Suppressor macrophage treated with lipopolysaccharide for 1 hour (primary cell): ENCODE data around the gene LIN7A.

Source experiments
- DNase-seq, 3 donors: peaks; one replicate each; pipeline ENCODE4 v3.0.0-alpha.2; 2020 to 2022

LIN7A gene

DNA sequence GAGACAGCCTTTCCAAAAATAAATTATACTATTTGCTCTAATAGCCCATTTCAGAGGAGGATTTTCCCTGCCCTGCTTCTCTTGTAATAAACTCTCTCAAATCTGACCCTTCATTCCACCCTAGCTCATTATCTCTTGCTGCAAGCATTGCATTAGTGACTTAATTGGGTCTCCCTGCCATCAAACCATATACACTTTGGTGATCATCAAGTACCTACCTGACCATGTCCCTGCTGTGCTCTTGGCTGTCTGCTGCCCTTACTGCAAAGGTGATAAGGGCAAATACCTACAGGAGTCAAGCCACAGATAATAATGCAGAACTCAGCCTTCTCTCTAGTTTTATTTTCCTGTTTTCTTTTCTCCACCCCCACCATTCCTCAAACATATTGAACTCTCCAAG lies 88.4 kb downstream of the LIN7A start:
- no peak for DNase-seq

DNA sequence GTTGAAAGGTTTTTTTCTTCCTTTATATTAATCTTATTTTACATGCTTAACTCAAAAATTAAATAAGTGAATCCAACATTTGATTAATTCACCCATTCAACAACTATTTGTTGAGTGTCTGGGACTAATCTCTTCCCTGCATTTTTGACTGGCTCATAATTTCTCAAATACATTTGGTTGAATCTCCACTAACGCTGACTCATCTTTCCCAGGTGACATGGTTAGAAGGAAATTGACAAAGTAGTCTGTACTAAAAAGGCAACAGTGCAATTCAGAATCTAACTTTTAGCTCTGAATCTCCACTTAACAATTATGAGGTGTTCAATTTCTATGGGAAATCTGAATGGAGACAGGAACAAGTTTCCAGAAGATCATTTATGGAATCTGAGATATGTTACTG lies 88.9 kb downstream of the LIN7A start:
- DNase-seq, result no peak

DNA sequence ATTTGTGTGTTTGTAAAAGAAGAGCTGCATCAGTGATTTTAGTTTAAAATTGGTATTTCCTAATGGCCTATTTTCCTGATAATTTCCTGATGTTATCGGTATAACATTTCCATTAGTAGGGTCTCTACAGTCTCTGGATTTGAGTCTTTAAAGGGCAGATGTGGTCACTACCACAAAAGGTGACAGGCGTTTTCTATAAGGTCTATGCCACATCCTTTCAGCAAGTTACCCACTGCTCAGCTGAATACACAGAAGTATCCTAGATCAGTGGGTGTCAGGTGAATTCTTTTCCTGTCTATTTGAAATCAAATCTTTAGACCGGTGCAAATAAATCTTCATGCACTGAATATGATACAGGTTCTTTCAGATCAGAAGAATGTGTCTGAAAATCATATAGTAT lies 90.2 kb downstream of the LIN7A start:
- no peak for DNase-seq

- DNase-seq, result no peak
Observed at GRCh38 chr12:80846952-80847351, 90.8 kb downstream of the LIN7A start.

DNA sequence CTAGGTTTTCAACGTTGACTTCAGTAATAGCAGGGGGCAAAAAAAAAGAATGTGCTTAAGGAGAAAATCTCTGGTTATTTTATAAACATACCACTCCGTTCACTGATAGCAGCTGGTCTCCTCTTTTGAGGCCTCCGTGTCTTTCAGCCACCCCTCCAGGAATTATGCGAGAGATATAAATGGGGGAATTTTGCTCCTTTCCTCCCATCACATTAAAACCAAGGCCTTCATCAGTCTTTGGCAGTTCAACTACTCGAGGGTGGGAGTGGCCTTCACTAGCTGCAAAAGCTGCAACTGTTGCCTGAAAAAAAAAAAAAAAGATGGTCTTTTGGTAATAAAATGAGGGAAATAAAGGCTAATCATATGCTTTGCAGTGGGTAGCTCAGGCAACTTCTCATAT lies 92.1 kb downstream of the LIN7A start:
- DNase-seq, result no peak

DNA sequence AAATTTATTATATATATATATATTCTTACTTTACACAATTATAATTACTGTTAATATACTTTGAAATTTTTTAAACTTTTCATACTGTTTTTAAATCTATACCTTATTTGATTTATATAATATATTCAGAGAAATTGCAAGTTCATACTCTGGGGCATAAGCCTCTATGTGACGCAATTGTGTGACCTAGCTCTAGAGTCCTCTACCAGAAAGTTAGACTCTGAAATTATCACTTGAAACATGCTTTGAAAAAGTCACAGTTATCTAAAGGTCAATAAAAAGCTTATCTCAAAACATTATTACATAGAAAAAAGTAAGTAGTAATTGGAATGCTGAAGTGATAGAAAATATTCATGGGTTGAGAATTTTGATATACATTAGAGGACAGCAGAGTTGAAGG lies 93.8 kb downstream of the LIN7A start:
- no peak for DNase-seq

DNA sequence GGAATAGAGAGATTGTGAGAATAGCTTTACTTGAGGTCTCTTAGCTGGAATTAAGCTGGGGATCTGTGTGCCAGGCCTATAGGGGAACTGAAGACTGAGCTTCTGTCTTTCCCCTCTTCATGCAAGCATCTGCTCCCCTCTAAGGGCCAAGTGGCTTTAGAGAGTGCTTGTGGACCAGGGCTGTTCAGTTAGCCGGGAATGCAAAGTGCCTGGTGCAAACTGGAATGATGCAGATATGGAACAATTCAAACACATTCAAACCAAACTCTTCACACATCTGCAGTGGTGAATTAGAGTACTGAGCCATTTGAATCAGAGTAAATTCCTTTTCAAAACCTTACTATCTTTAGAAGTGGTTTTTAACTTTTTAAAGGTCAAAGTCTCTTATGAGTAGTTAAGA lies 99.0 kb downstream of the LIN7A start:
- DNase-seq, result no peak

GRCh38 chr12:80838024-80838658 lies 99.6 kb downstream of the LIN7A start:
- no peak for DNase-seq

GRCh38 chr12:80837342-80837978 lies 100.3 kb downstream of the LIN7A start:
- peak in 2 of 3 donors; percentile 24 to 37 for DNase-seq

- no peak for DNase-seq
Observed at GRCh38 chr12:80834724-80835123, 103.0 kb downstream of the LIN7A start.

DNA sequence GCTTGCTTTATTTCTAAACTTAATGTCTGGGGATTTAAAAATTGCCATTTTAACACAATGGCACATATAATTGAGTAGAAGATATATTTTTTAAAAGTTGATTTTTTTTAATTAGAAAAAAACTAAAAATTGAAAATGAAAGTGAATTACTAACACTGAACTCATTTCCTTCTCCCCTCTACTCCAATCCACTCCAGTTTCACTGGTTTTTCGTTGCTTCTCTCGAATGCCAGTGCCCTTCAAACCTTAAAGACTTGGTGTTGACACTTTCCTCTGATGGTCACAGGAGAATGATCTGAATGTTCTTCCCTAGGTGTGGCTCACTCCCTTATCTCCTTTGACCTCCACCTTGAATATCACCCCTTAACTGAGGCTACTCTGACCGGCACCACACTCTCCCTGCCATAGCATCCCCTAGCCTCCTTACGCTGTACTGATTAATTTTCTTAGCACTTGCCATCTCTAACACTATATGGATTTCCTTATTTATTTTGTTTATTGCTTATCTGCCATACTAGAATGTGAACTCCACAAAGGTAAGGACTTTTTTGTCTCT lies 107.1 kb downstream of the LIN7A start:
- DNase-seq, result no peak

GRCh38 chr12:80829767-80830166 lies 108.0 kb downstream of the LIN7A start:
- no peak for DNase-seq

DNA sequence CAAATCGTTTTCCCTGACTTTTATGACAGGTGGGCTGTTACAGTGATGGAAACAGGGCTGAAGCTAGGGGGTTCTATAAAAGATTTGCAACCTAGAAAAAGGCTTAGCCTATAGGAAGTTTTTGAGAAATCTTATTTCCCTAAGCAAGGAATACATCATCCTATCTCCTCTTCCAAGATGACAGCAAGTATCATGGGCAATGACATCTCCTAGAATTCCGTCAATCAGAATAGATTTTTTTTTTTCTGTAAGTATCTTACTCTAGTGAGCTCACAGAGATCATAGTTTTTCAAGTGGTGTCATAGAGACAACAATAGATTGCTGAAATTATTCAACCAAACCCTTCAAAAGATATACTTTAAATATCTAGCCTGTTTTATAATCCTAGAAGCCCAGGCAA lies 112.2 kb downstream of the LIN7A start:
- no peak for DNase-seq

DNA sequence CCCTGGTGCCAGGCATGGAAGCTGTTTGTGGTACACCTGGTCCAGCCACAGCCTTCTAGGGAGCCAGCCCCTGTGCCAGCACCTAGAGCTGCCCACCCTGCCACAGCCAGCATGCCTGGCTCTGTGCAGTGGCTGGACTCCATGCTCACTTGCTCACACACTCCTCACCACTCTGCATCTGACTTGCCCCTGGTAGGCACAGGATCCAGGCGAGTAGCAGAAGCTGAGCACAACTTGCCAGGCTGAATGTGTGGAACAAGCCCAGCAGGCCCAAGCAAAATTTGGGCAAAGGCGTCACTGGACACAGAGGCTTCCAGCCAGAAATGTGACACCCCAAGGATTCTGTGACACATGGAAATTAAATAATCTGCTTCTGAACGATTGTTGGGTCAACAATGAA lies 114.3 kb downstream of the LIN7A start:
- no peak for DNase-seq

DNA sequence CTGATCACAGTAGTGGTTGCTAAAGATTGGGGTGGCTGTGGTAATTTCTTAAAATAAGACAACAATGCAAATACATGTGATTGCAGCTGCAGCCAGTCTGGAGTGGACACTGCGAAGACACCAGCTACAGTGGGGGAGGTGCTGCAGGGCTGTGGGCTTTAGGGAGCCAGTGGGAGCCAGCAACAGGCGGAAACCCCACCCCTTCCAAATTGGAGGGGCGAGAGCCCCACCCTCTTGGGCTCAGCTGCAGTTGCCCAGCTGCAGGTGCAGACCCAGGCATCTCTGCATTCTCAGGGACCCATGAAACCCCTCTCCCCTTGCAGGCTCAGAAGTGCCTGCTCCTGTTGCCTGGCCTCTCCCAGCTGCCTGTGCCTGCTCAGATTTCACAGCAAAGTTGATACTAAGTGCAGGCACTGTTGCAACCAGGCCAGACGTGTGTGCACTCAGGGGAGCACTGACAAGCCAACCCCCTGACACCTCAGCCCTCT lies 116.2 kb downstream of the LIN7A start:
- no peak for DNase-seq

GRCh38 chr12:80818878-80819277 lies 118.9 kb downstream of the LIN7A start:
- no peak for DNase-seq

- DNase-seq, result no peak
Observed at GRCh38 chr12:80815351-80815750, 122.4 kb downstream of the LIN7A start.

- DNase-seq, result no peak
Observed at GRCh38 chr12:80814453-80814852, 123.3 kb downstream of the LIN7A start.

- no peak for DNase-seq
Observed at GRCh38 chr12:80813820-80814219, 123.9 kb downstream of the LIN7A start.

- DNase-seq, result no peak
Observed at GRCh38 chr12:80811957-80812708, 125.6 kb downstream of the LIN7A start.

DNA sequence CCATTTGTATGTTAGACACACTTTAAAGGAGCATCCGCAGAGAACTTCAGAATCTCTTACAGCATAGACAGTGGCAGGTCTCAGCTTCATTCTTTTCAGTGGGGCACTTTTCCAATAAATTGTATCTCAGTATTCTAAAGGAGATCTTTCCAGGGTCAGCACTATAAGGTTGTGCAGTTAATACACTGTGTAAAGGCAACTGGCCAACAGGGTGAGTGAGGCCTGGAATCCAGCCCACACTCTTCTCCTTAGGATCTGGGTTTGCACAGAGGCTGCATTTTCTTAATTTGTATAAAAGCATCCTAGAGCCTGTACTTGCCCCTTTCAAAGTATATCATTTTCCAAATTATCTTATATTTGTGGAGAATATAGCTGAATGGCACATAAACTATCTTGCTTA lies 126.9 kb downstream of the LIN7A start:
- DNase-seq, result no peak

- peak in 1 of 3 donors; percentile 4 for DNase-seq
Observed at GRCh38 chr12:80807640-80808288, 130.0 kb downstream of the LIN7A start.

GRCh38 chr12:80805106-80805505 lies 132.6 kb downstream of the LIN7A start:
- no peak for DNase-seq
